ENCODE results near the gene JARID2.
A peak's percentile ranks its signal among the peaks of the same experiment; 100 is the strongest.

Gene JARID2

GRCh38 chr6:15433511-15433861 lies 187.6 kb downstream of the JARID2 start:
- TF ChIP-seq JUND (IDR thresholded peaks at IDR 0.05; ENCODE audit: low read depth) = no peak
- DNase-seq (ENCODE audit: low read depth in 1 of 2, low spot score in 1 of 2) = no peak
- in situ Hi-C loops (cut with HindIII; ENCODE audit: low pct_unique_long_range_greater_than_20kb, low sequenced_read_pairs) = no loop called here

DNA sequence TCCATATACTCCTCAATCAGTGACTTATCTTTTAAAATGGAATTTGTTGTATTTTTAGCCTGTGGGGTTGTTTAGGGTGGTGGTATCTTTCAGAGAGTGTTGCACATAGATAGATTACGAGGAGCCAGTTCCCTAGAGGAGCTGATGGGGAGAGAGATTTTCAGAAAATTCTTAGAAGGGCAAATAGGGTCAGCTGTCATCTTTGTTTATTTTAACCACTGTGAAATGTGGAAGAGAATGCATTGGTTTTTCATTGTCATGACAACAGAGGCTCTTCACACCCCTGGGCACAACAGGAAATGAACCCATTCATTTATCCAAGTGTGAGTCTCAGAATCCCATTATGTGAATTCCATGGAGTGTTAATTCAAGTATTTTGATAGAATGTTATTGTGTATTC lies 188.4 kb downstream of the JARID2 start:
- DNase-seq (ENCODE audit: low read depth in 1 of 2, low spot score in 1 of 2) = no peak
- no peak for TF ChIP-seq JUND (IDR thresholded peaks at IDR 0.05; ENCODE audit: low read depth)
- in situ Hi-C loops (cut with HindIII; ENCODE audit: low pct_unique_long_range_greater_than_20kb, low sequenced_read_pairs) = no loop called here

DNA sequence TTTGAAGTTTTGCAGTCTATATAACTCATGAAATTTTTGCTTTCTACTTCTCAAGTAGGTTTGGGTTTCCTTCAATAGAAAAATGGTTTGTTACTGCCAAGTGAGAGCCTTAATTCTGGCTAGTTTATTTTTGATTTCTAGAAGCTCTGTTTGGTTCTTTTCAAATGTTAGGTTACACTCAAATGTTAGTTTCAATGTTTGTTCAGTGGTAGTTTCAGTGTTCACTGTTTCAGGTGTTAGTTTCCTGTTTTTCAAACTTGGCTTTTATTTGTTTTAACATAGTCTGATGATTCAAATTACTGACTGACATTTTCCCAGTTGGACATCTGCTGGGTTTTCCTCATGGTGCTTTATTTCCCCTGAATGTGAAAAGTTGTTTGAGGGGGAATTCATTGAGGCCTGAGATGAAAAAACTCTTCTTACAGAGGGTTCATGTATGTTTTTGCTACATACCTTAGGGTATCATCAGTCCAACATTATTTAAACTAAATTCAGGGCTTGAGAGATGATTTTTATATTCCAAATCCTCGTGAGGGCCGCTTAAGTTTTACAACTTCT lies 189.0 kb downstream of the JARID2 start:
- TF ChIP-seq JUND (IDR thresholded peaks at IDR 0.05; ENCODE audit: low read depth) = no peak
- in situ Hi-C loops (cut with HindIII; ENCODE audit: low pct_unique_long_range_greater_than_20kb, low sequenced_read_pairs) = no loop called here
- DNase-seq (ENCODE audit: low read depth in 1 of 2, low spot score in 1 of 2) = no peak

DNA sequence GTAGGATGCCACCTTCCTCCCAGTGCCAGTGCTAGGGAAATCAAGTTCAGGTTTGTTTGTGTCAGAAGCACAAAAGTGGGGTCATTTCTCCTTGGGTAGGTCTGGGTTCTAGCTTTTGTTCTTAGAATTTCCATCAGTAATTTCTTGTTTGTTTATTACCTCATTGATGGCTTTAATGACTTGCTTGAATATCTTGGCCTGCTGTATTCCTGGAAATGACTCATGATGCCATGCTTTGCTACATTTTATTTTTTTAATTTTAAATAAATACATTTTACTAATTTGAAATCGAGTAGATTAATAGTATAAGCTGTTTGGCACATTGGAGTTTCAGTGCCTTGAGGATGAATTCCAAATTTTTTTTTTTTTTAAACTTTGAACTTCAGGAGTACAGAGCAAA lies 189.6 kb downstream of the JARID2 start:
- in situ Hi-C loops (cut with HindIII; ENCODE audit: low pct_unique_long_range_greater_than_20kb, low sequenced_read_pairs) = no loop called here
- TF ChIP-seq JUND (IDR thresholded peaks at IDR 0.05; ENCODE audit: low read depth) = no peak
- DNase-seq (ENCODE audit: low read depth in 1 of 2, low spot score in 1 of 2) = no peak

- no peak for TF ChIP-seq JUND (IDR thresholded peaks at IDR 0.05; ENCODE audit: low read depth)
- in situ Hi-C loops (cut with HindIII; ENCODE audit: low pct_unique_long_range_greater_than_20kb, low sequenced_read_pairs) = no loop called here
- no peak for DNase-seq (ENCODE audit: low read depth in 1 of 2, low spot score in 1 of 2)
Measured at GRCh38 chr6:15436451-15436850, 190.6 kb downstream of the JARID2 start.

DNA sequence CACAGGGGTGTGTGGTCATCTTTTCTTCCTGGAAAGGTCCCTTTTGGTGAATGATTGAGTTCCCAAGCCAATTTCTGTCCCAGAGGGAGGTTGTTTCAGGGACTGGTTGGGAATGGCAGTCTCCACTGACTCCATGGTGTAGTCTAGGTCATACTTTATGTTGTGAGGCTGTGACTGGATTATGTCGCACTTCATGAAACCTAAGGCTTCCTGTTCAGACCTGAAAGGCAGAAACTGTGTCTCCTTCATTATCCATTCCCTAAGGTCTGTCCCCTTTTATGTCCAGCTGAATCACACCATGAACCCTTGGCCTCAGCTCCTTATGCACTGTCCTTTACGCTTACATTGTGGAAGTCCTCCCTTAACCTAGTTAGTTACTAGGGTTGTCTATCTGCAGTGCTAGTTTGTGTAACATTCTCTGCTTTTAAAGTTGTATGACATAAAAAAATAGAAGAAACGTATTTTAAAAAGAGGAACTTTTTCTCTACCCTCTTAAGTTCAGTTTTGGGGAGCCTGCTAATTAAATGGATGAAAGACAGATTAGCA lies 191.3 kb downstream of the JARID2 start:
- no peak for DNase-seq (ENCODE audit: low read depth in 1 of 2, low spot score in 1 of 2)
- in situ Hi-C loops (cut with HindIII; ENCODE audit: low pct_unique_long_range_greater_than_20kb, low sequenced_read_pairs) = no loop called here
- TF ChIP-seq JUND (IDR thresholded peaks at IDR 0.05; ENCODE audit: low read depth) = no peak

- TF ChIP-seq JUND (IDR thresholded peaks at IDR 0.05; ENCODE audit: low read depth) = no peak
- DNase-seq (ENCODE audit: low read depth in 1 of 2, low spot score in 1 of 2) = no peak
- in situ Hi-C loops (cut with HindIII; ENCODE audit: low pct_unique_long_range_greater_than_20kb, low sequenced_read_pairs) = no loop called here
Measured at GRCh38 chr6:15439410-15440025, 193.6 kb downstream of the JARID2 start.

GRCh38 chr6:15440040-15440439 lies 194.2 kb downstream of the JARID2 start:
- in situ Hi-C loops (cut with HindIII; ENCODE audit: low pct_unique_long_range_greater_than_20kb, low sequenced_read_pairs) = no loop called here
- no peak for DNase-seq (ENCODE audit: low read depth in 1 of 2, low spot score in 1 of 2)
- TF ChIP-seq JUND (IDR thresholded peaks at IDR 0.05; ENCODE audit: low read depth) = no peak

- in situ Hi-C loops (cut with HindIII; ENCODE audit: low pct_unique_long_range_greater_than_20kb, low sequenced_read_pairs) = no loop called here
Measured at GRCh38 chr6:15441215-15441868, 195.5 kb downstream of the JARID2 start.

GRCh38 chr6:15441981-15442380 lies 196.1 kb downstream of the JARID2 start:
- DNase-seq (ENCODE audit: low read depth in 1 of 2, low spot score in 1 of 2) = no peak
- no peak for TF ChIP-seq JUND (IDR thresholded peaks at IDR 0.05; ENCODE audit: low read depth)
- in situ Hi-C loops (cut with HindIII; ENCODE audit: low pct_unique_long_range_greater_than_20kb, low sequenced_read_pairs) = no loop called here

More at GRCh38 chr6:15441215-15441868, 195.5 kb downstream of the JARID2 start:
- TF ChIP-seq JUND (IDR thresholded peaks at IDR 0.05; ENCODE audit: low read depth) = no peak
- peak; percentile 43 to 71 for DNase-seq (ENCODE audit: low read depth in 1 of 2, low spot score in 1 of 2)

GRCh38 chr6:15442467-15442866 lies 196.6 kb downstream of the JARID2 start:
- DNase-seq (ENCODE audit: low read depth in 1 of 2, low spot score in 1 of 2) = no peak
- TF ChIP-seq JUND (IDR thresholded peaks at IDR 0.05; ENCODE audit: low read depth) = no peak

GRCh38 chr6:15443119-15443830 lies 197.4 kb downstream of the JARID2 start:
- no peak for DNase-seq (ENCODE audit: low read depth in 1 of 2, low spot score in 1 of 2)
- in situ Hi-C loops (cut with HindIII; ENCODE audit: low pct_unique_long_range_greater_than_20kb, low sequenced_read_pairs) = no loop called here
- TF ChIP-seq JUND (IDR thresholded peaks at IDR 0.05; ENCODE audit: low read depth) = no peak

More at GRCh38 chr6:15442467-15442866, 196.6 kb downstream of the JARID2 start:
- in situ Hi-C loops (cut with HindIII; ENCODE audit: low pct_unique_long_range_greater_than_20kb, low sequenced_read_pairs) = no loop called here

Data from T47D (cell line).